Measurements from ENCODE around the gene KRTAP10-5.

The KRTAP10-5 gene

GRCh38 chr21:44548381-44548780, 32.0 kb downstream of the KRTAP10-5 start:
- DNase-seq, result no peak

- DNase-seq, result no peak
Observed at GRCh38 chr21:44547656-44548331, 32.6 kb downstream of the KRTAP10-5 start.

GRCh38 chr21:44544566-44544965, 35.8 kb downstream of the KRTAP10-5 start:
- no peak for DNase-seq

GRCh38 chr21:44542716-44543115, 37.7 kb downstream of the KRTAP10-5 start:
- no peak for DNase-seq

GRCh38 chr21:44540741-44541288, 39.6 kb downstream of the KRTAP10-5 start:
- no peak for DNase-seq

- DNase-seq, result no peak
Observed at GRCh38 chr21:44539991-44540666, 40.3 kb downstream of the KRTAP10-5 start, which contains the start of gene KRTAP10-1. Gene KRTAP10-1, minus strand, starts transcription at chr21:44540195. Its CDS starts 45 bp downstream, at chr21:44540150.

- DNase-seq, result no peak
Observed at GRCh38 chr21:44539046-44539445, 41.4 kb downstream of the KRTAP10-5 start.

GRCh38 chr21:44537930-44538911, 42.2 kb downstream of the KRTAP10-5 start:
- DNase-seq, result no peak

- no peak for DNase-seq
Observed at GRCh38 chr21:44535963-44536362, 44.4 kb downstream of the KRTAP10-5 start.

- DNase-seq, result no peak
Observed at GRCh38 chr21:44534688-44535087, 45.7 kb downstream of the KRTAP10-5 start.

- DNase-seq, result no peak
Observed at GRCh38 chr21:44533891-44534627, 46.3 kb downstream of the KRTAP10-5 start.

GRCh38 chr21:44533121-44533890, 47.1 kb downstream of the KRTAP10-5 start:
- no peak for DNase-seq

- DNase-seq, result no peak
Observed at GRCh38 chr21:44532712-44533111, 47.7 kb downstream of the KRTAP10-5 start.

GRCh38 chr21:44531606-44532564, 48.5 kb downstream of the KRTAP10-5 start:
- no peak for DNase-seq

- no peak for DNase-seq
Observed at GRCh38 chr21:44530903-44531605, 49.4 kb downstream of the KRTAP10-5 start.

- DNase-seq, result no peak
Observed at GRCh38 chr21:44530221-44530902, 50.0 kb downstream of the KRTAP10-5 start.

GRCh38 chr21:44529503-44530125, 50.8 kb downstream of the KRTAP10-5 start:
- no peak for DNase-seq
